H9 (cell line): ENCODE measurements around the gene SEMA3D. TPM values are rescaled to one million over a fixed set of nuclear protein-coding genes. Genes with fewer than 3 reads are reported as not detected.

ENCODE experiments used
- DNase-seq: peaks from one replicate; pipeline ENCODE4 v3.0.0-alpha.2; 2017
- H2AFZ ChIP-seq: one replicate; pipeline ENCODE4 v1.6.1; 2013; ENCODE audit warnings: mild to moderate bottlenecking, low read length, control low read depth, moderate library complexity
- H2AK5ac ChIP-seq: 2 replicates; pipeline ENCODE4 v1.6.1; 2013; ENCODE audit warnings: low read length, control low read depth, mixed read lengths; ENCODE audit not compliant: insufficient read length
- H2BK120ac ChIP-seq: one replicate; pipeline ENCODE4 v1.6.1; 2013; ENCODE audit warnings: low read depth, mild to moderate bottlenecking, low read length, control low read depth, inconsistent platforms; ENCODE audit not compliant: poor library complexity, severe bottlenecking
- H2BK12ac ChIP-seq: 2 replicates; pipeline ENCODE4 v1.6.1; 2013; ENCODE audit warnings: low read length, control low read depth, mixed read lengths, low read depth; ENCODE audit not compliant: insufficient read length
- H2BK15ac ChIP-seq: 2 replicates; pipeline ENCODE4 v1.6.1; 2013; ENCODE audit warnings: low read depth, low read length, control low read depth
- H2BK20ac ChIP-seq: one replicate; pipeline ENCODE4 v1.6.1; 2013; ENCODE audit warnings: low read depth, mild to moderate bottlenecking, low read length, control low read depth, inconsistent platforms; ENCODE audit not compliant: poor library complexity, severe bottlenecking
- H2BK5ac ChIP-seq: 2 replicates; pipeline ENCODE4 v1.6.1; 2013; ENCODE audit warnings: low read length, control low read depth, mixed read lengths; ENCODE audit not compliant: insufficient read length
- H3K14ac ChIP-seq: 2 replicates; pipeline ENCODE4 v1.6.1; 2013; ENCODE audit warnings: low read length, control low read depth; ENCODE audit not compliant: insufficient read depth
- H3K18ac ChIP-seq: 2 replicates; pipeline ENCODE4 v1.6.1; 2013; ENCODE audit warnings: low read depth, mild to moderate bottlenecking, mixed read lengths, low read length, control low read depth; ENCODE audit not compliant: insufficient read length
- H3K23ac ChIP-seq: 2 replicates; pipeline ENCODE4 v1.6.1; 2013; ENCODE audit warnings: low read length, control low read depth, mixed read lengths, low read depth; ENCODE audit not compliant: insufficient read length
- H3K23me2 ChIP-seq: 2 replicates; pipeline ENCODE4 v1.6.1; 2013; ENCODE audit warnings: low read depth, mild to moderate bottlenecking, mixed read lengths, low read length, control low read depth; ENCODE audit not compliant: insufficient read length, poor library complexity, severe bottlenecking
- H3K27ac ChIP-seq: 2 replicates; pipeline ENCODE4 v1.5.1; 2013; ENCODE audit warnings: low read length, control low read depth, mixed read lengths, low read depth; ENCODE audit not compliant: insufficient read length
- H3K27me3 ChIP-seq: 2 replicates; pipeline ENCODE4 v1.6.1; 2013; ENCODE audit warnings: low read length, control low read depth, inconsistent platforms; ENCODE audit not compliant: insufficient read depth
- H3K4ac ChIP-seq: 2 replicates; pipeline ENCODE4 v1.6.1; 2013; ENCODE audit warnings: low read depth, mild to moderate bottlenecking, control low read depth, inconsistent platforms, low read length, moderate library complexity
- H3K4me1 ChIP-seq: 2 replicates; pipeline ENCODE4 v1.6.1; 2013; ENCODE audit warnings: low read length, control low read depth, inconsistent platforms; ENCODE audit not compliant: insufficient read depth
- H3K4me2 ChIP-seq: 2 replicates; pipeline ENCODE4 v1.6.1; 2013; ENCODE audit warnings: low read length, control low read depth, mixed read lengths; ENCODE audit not compliant: insufficient read length, insufficient read depth
- H3K56ac ChIP-seq: 2 replicates; pipeline ENCODE4 v1.6.1; 2013; ENCODE audit warnings: low read depth, mild to moderate bottlenecking, mixed read lengths, low read length, control low read depth; ENCODE audit not compliant: insufficient read length
- H3K79me1 ChIP-seq: 2 replicates; pipeline ENCODE4 v1.6.1; 2013; ENCODE audit warnings: low read depth, mild to moderate bottlenecking, moderate library complexity, low read length, control low read depth, inconsistent platforms; ENCODE audit not compliant: insufficient read depth, poor library complexity, severe bottlenecking
- H3K79me2 ChIP-seq: 2 replicates; pipeline ENCODE4 v1.6.1; 2013; ENCODE audit warnings: low read length, control low read depth, inconsistent platforms; ENCODE audit not compliant: insufficient read depth
- H3K9ac ChIP-seq: 2 replicates; pipeline ENCODE4 v1.6.1; 2013; ENCODE audit warnings: low read length, control low read depth, mixed read lengths; ENCODE audit not compliant: insufficient read length; ENCODE audit errors: extremely low read depth
- H3K9me3 ChIP-seq: one replicate; pipeline ENCODE4 v1.6.1; 2013; ENCODE audit warnings: low read depth, low read length, inconsistent platforms; ENCODE audit not compliant: control insufficient read depth
- H3T11ph ChIP-seq: one replicate; pipeline ENCODE4 v1.6.1; 2013; ENCODE audit warnings: mild to moderate bottlenecking, low read length, control low read depth, inconsistent platforms
- H4K20me1 ChIP-seq: one replicate; pipeline ENCODE4 v1.6.1; 2013; ENCODE audit not compliant: control insufficient read depth, insufficient read length, insufficient read depth
- H4K5ac ChIP-seq: 2 replicates; pipeline ENCODE4 v1.6.1; 2013; ENCODE audit warnings: low read depth, mild to moderate bottlenecking, mixed read lengths, low read length, control low read depth; ENCODE audit not compliant: insufficient read length
- H4K8ac ChIP-seq: replicated peaks from 2 replicates; pipeline ENCODE4 v1.6.1; 2013; ENCODE audit warnings: low read length, control low read depth, mixed read lengths, low read depth; ENCODE audit not compliant: insufficient read length
- H4K91ac ChIP-seq: 2 replicates; pipeline ENCODE4 v1.6.1; 2013; ENCODE audit warnings: low read depth, mild to moderate bottlenecking, moderate library complexity, mixed read lengths, low read length, control low read depth; ENCODE audit not compliant: insufficient read length
- H3K27ac Mint-ChIP-seq, 3 experiments: 2 replicates in 2 of 3; 3 replicates in 1 of 3; pipeline ENCODE4 v1.8.0; 2020 to 2021; ENCODE audit warnings: mixed read lengths in 3 of 3, mild to moderate bottlenecking in 1 of 3, moderate library complexity in 1 of 3
- H3K27me3 Mint-ChIP-seq: 2 replicates; pipeline ENCODE4 v1.8.0; 2021; ENCODE audit warnings: low read depth, mild to moderate bottlenecking, moderate library complexity, mixed read lengths
- H3K36me3 Mint-ChIP-seq, 3 experiments: 2 replicates in 2 of 3; 3 replicates in 1 of 3; pipeline ENCODE4 v1.8.0; 2020 to 2021; ENCODE audit warnings: low read depth in 3 of 3, mixed read lengths in 3 of 3; ENCODE audit not compliant: insufficient read depth in 1 of 3
- H3K4me1 Mint-ChIP-seq, 2 experiments: 2 replicates each; pipeline ENCODE4 v1.8.0; 2020; ENCODE audit warnings: mixed read lengths in 2 of 2
- H3K4me3 Mint-ChIP-seq, 2 experiments: 2 replicates in 1 of 2; 3 replicates in 1 of 2; pipeline ENCODE4 v1.8.0; 2020 to 2021; ENCODE audit warnings: mild to moderate bottlenecking in 2 of 2, mixed read lengths in 2 of 2, moderate library complexity in 1 of 2
- H3K9me3 Mint-ChIP-seq, 2 experiments: 2 replicates in 1 of 2; 3 replicates in 1 of 2; pipeline ENCODE4 v1.8.0; 2020; ENCODE audit warnings: mild to moderate bottlenecking in 2 of 2, mixed read lengths in 2 of 2, moderate library complexity in 1 of 2
- WGBS: extraction: QIAGEN DNeasy Blood & Tissue Kit; methylation state at CpG from one replicate; pipeline ENCODE4 v1.1.7; 2013; ENCODE audit warnings: missing lambda C conversion rate, low lambda C conversion rate, mixed read lengths; ENCODE audit not compliant: insufficient read length; ENCODE audit errors: extremely low coverage; 5-methylcytosine and 5-hydroxymethylcytosine counted together
- total RNA-seq: library from RNA; stranded (reverse); gene quantifications from 2 replicates; pipeline ENCODE4 v1.2.1, GENCODE V29; 2021
- TF ChIP-seq, protein P1 (sequence below): fragments of 200-600 bp; sonication (generic); conservative IDR thresholded peaks from 3 replicates; pipeline ENCODE4 v1.8.0; 2021; ENCODE audit warnings: antibody characterized with exemption, mild to moderate bottlenecking

The SEMA3D gene
- total RNA-seq, 1 experiment from 2014 or later: 5.4 TPM

DNA sequence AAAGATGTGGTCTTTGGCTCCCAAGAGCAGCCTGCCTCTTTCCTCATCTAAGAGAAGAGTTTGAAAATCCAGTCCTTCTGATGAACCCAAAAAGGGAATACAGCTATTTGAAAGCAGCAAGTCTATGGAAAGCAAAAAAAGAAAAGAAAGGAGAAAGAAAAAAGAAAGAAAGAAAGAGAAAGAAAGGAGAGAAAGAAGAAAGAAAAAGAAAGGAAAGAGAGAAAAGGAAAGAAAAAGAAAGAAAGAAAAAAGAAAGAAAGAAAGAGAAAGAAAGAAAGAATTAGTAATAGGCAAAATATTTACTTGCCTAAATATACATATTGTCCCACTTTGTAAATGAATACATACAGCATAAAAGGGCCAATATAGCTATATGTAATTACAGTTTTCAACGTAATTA lies 89.0 kb downstream of the SEMA3D start:
- H3K4ac ChIP-seq: no peak overlapping the region
- H3K4me3 Mint-ChIP-seq: no peak overlapping the region
- no peak overlapping the region for H3K9ac ChIP-seq
- H3K14ac ChIP-seq: no peak overlapping the region
- H3T11ph ChIP-seq: no peak overlapping the region
- no peak overlapping the region for H2BK5ac ChIP-seq
- no peaks in the 10 kb centered on the region for H3K9me3 ChIP-seq
- no peaks in the 10 kb centered on the region for H3K4me1 Mint-ChIP-seq
- no peak overlapping the region for H3K23ac ChIP-seq
- no peak overlapping the region for H2BK120ac ChIP-seq
- H3K27me3 ChIP-seq: no peaks in the 10 kb centered on the region
- TF ChIP-seq, protein P1, sequence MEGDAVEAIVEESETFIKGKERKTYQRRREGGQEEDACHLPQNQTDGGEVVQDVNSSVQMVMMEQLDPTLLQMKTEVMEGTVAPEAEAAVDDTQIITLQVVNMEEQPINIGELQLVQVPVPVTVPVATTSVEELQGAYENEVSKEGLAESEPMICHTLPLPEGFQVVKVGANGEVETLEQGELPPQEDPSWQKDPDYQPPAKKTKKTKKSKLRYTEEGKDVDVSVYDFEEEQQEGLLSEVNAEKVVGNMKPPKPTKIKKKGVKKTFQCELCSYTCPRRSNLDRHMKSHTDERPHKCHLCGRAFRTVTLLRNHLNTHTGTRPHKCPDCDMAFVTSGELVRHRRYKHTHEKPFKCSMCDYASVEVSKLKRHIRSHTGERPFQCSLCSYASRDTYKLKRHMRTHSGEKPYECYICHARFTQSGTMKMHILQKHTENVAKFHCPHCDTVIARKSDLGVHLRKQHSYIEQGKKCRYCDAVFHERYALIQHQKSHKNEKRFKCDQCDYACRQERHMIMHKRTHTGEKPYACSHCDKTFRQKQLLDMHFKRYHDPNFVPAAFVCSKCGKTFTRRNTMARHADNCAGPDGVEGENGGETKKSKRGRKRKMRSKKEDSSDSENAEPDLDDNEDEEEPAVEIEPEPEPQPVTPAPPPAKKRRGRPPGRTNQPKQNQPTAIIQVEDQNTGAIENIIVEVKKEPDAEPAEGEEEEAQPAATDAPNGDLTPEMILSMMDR: no peak
- H3K9me3 Mint-ChIP-seq: no peaks in the 10 kb centered on the region
- H3K27ac ChIP-seq: no peak overlapping the region
- H3K36me3 Mint-ChIP-seq: no peaks in the 10 kb centered on the region
- H3K27ac Mint-ChIP-seq: no peak overlapping the region; a peak in 1 of 7 replicates
- H2BK15ac ChIP-seq: no peak overlapping the region
- no peak overlapping the region for H2BK12ac ChIP-seq
- no peaks in the 10 kb centered on the region for H3K27me3 Mint-ChIP-seq
- no peaks in the 10 kb centered on the region for H3K79me1 ChIP-seq
- no peak overlapping the region for H4K5ac ChIP-seq
- H3K4me1 ChIP-seq: no peaks in the 10 kb centered on the region
- no peak overlapping the region for H3K18ac ChIP-seq
- H4K91ac ChIP-seq: no peak overlapping the region
- H3K79me2 ChIP-seq: no peaks in the 10 kb centered on the region
- H2AFZ ChIP-seq: no peak overlapping the region
- H3K23me2 ChIP-seq: no peaks in the 10 kb centered on the region
- DNase-seq: no peak
- no peak overlapping the region for H4K8ac ChIP-seq
- H2AK5ac ChIP-seq: no peak overlapping the region
- no peak overlapping the region for H3K56ac ChIP-seq
- WGBS: no CpG with 5 or more reads among the region's 1 CpG
- H2BK20ac ChIP-seq: no peak overlapping the region
- H4K20me1 ChIP-seq: no peaks in the 10 kb centered on the region
- H3K4me2 ChIP-seq: no peak overlapping the region
